Endodermal cell (in vitro differentiated cells): Measurements from ENCODE around the gene ASCL4. TPM values are rescaled to one million over a fixed set of nuclear protein-coding genes. Genes with fewer than 3 reads are reported as not detected.

Source experiments
- DNase-seq: peaks from one replicate; pipeline ENCODE4 v3.0.0-alpha.2; 2017
- H3K27ac ChIP-seq: 2 replicates; pipeline ENCODE4 v1.5.1; 2013; ENCODE audit warnings: mild to moderate bottlenecking, low read depth, low read length, moderate library complexity
- H3K27me3 ChIP-seq: 2 replicates; pipeline ENCODE4 v1.6.1; 2013; ENCODE audit warnings: mild to moderate bottlenecking, low read length, moderate library complexity; ENCODE audit not compliant: insufficient read depth, control insufficient read depth, poor library complexity, severe bottlenecking
- H3K36me3 ChIP-seq: 2 replicates; pipeline ENCODE4 v1.7.0; 2013; ENCODE audit warnings: mild to moderate bottlenecking, low read length, moderate library complexity; ENCODE audit not compliant: control insufficient read depth, insufficient read depth
- H3K4me1 ChIP-seq: one replicate; pipeline ENCODE4 v1.7.0; 2013; ENCODE audit warnings: low read length; ENCODE audit not compliant: control insufficient read depth, insufficient read depth
- H3K4me3 ChIP-seq: 2 replicates; pipeline ENCODE4 v1.5.1; 2013; ENCODE audit warnings: mild to moderate bottlenecking, low read length, moderate library complexity
- H3K9ac ChIP-seq: 2 replicates; pipeline ENCODE4 v1.6.1; 2013; ENCODE audit warnings: mild to moderate bottlenecking, low read length, moderate library complexity; ENCODE audit not compliant: poor library complexity, severe bottlenecking; ENCODE audit errors: extremely low read depth
- H3K9me3 ChIP-seq: 2 replicates; pipeline ENCODE4 v1.6.1; 2013; ENCODE audit warnings: mild to moderate bottlenecking, low read length, moderate library complexity; ENCODE audit not compliant: control insufficient read depth
- H3K27ac Mint-ChIP-seq: 2 replicates; pipeline ENCODE4 v1.8.0; 2020; ENCODE audit warnings: mixed read lengths
- H3K27me3 Mint-ChIP-seq: 2 replicates; pipeline ENCODE4 v1.8.0; 2021; ENCODE audit warnings: mild to moderate bottlenecking, mixed read lengths; ENCODE audit not compliant: insufficient read depth
- H3K36me3 Mint-ChIP-seq: 2 replicates; pipeline ENCODE4 v1.8.0; 2020; ENCODE audit warnings: low read depth, mixed read lengths
- H3K4me1 Mint-ChIP-seq: 2 replicates; pipeline ENCODE4 v1.8.0; 2020; ENCODE audit warnings: mixed read lengths
- H3K4me3 Mint-ChIP-seq: 2 replicates; pipeline ENCODE4 v1.8.0; 2020; ENCODE audit warnings: mild to moderate bottlenecking, moderate library complexity, mixed read lengths
- H3K9me3 Mint-ChIP-seq: 2 replicates; pipeline ENCODE4 v1.8.0; 2020; ENCODE audit warnings: mild to moderate bottlenecking, mixed read lengths
- CTCF ChIP-seq: fragments of 200-600 bp; sonication (generic); conservative IDR thresholded peaks from 2 replicates; pipeline ENCODE4 v1.5.0; 2021; ENCODE audit warnings: antibody characterized with exemption, mild to moderate bottlenecking
- WGBS, 2 experiments: methylation state at CpG; one replicate each; pipeline versions ENCODE4 v1.1.5 to v1.1.7; 2013; ENCODE audit warnings: missing lambda C conversion rate in 2 of 2, mixed read lengths in 1 of 2; ENCODE audit not compliant: insufficient coverage in 1 of 2, insufficient read length in 1 of 2; 5-methylcytosine and 5-hydroxymethylcytosine counted together
- total RNA-seq, 2 donors: library from RNA; stranded (reverse); fragmentation: NEBNext Ultra II Directional in 1 of 2; extraction: Animal tissue kit (Norgen Biotek cat#: 25700) in 1 of 2; gene quantifications; 2 replicates in 1 of 2; 3 replicates in 1 of 2; pipeline ENCODE4 v1.2.1, GENCODE V29; 2021

The ASCL4 gene
- total RNA-seq, 2 donors from 2014 or later = not detected

- H3K9me3 Mint-ChIP-seq = no peaks in the 10 kb centered on the region
- Histone ChIP-seq H3K4me1 (no peaks in the 10 kb centered on the region), H3K36me3 (no peaks in the 10 kb centered on the region), H3K4me3 (no peak overlapping the region), H3K27me3 (peaks cover 86% of the 10 kb centered on the region), H3K9me3 (no peaks in the 10 kb centered on the region), H3K27ac (no peak overlapping the region), H3K9ac (no peak overlapping the region)
- H3K27me3 Mint-ChIP-seq = peaks cover 71% of the 10 kb centered on the region
- no peak for TF ChIP-seq CTCF
- 89 to 95% methylated on average over 6 to 7 of the region's 7 CpGs for WGBS, 2 experiments
- no peaks in the 10 kb centered on the region for H3K4me1 Mint-ChIP-seq
- H3K36me3 Mint-ChIP-seq = no peaks in the 10 kb centered on the region
- no peak overlapping the region for H3K27ac Mint-ChIP-seq
- DNase-seq = no peak
- no peak overlapping the region for H3K4me3 Mint-ChIP-seq
Observed at GRCh38 chr12:107779077-107779831, 4.8 kb downstream of the ASCL4 start.

DNA sequence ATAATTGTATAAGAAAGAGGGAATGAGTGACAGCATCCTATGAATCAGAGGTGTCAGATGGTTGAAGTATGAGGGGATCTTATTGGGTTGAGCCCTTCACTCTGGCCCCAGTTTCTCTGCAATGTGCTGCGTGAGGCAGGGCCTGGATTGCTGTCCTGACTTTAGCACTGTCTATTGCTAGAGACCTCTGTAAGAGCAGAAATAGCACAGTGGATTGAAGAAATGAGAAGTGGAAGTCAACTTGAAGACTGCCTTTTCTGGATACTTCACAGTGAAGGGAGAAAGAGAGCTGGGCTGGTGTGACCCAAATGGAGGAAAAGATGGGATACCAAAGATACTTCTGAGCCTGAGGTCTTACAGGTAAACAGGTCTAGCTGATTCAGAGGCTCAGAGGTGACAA is 5.8 kb downstream of the ASCL4 start:
- Mint-ChIP-seq H3K27ac (no peak overlapping the region), H3K36me3 (no peaks in the 10 kb centered on the region), H3K4me1 (no peaks in the 10 kb centered on the region), H3K9me3 (no peaks in the 10 kb centered on the region), H3K27me3 (peaks cover 64% of the 10 kb centered on the region), H3K4me3 (no peak overlapping the region)
- 81 to 100% methylated on average over 1 of the region's 1 CpG for WGBS, 2 experiments
- Histone ChIP-seq H3K4me3 (no peak overlapping the region), H3K27me3 (peaks cover 75% of the 10 kb centered on the region), H3K36me3 (no peaks in the 10 kb centered on the region), H3K9me3 (no peaks in the 10 kb centered on the region), H3K4me1 (no peaks in the 10 kb centered on the region), H3K27ac (no peak overlapping the region), H3K9ac (no peak overlapping the region)
- no peak for TF ChIP-seq CTCF
- DNase-seq = no peak

- H3K4me1 Mint-ChIP-seq = no peaks in the 10 kb centered on the region
- peak overlapping the region; percentile 46 for H3K27ac ChIP-seq
- 89 to 91% methylated on average over 2 of the region's 2 CpGs for WGBS, 2 experiments
- no peaks in the 10 kb centered on the region for H3K9me3 ChIP-seq
- H3K9ac ChIP-seq = no peak overlapping the region
- no peak overlapping the region for H3K4me3 Mint-ChIP-seq
- no peaks in the 10 kb centered on the region for H3K36me3 ChIP-seq
- TF ChIP-seq CTCF = no peak
- no peak for DNase-seq
- no peaks in the 10 kb centered on the region for H3K36me3 Mint-ChIP-seq
- peaks cover 57% of the 10 kb centered on the region for H3K27me3 ChIP-seq
- H3K27ac Mint-ChIP-seq = no peak overlapping the region
- no peak overlapping the region for H3K4me3 ChIP-seq
- H3K27me3 Mint-ChIP-seq = peaks cover 49% of the 10 kb centered on the region
- no peaks in the 10 kb centered on the region for H3K4me1 ChIP-seq
- no peaks in the 10 kb centered on the region for H3K9me3 Mint-ChIP-seq
Observed at GRCh38 chr12:107782067-107782466, 7.6 kb downstream of the ASCL4 start.
